Measurements from ENCODE around the gene SMIM7. TPM values are rescaled to one million over a fixed set of nuclear protein-coding genes. Genes with fewer than 3 reads are reported as not detected.

SMIM7 gene
- total RNA-seq, 2 donors from 2014 or later = 40.5 to 96.2 TPM

DNA sequence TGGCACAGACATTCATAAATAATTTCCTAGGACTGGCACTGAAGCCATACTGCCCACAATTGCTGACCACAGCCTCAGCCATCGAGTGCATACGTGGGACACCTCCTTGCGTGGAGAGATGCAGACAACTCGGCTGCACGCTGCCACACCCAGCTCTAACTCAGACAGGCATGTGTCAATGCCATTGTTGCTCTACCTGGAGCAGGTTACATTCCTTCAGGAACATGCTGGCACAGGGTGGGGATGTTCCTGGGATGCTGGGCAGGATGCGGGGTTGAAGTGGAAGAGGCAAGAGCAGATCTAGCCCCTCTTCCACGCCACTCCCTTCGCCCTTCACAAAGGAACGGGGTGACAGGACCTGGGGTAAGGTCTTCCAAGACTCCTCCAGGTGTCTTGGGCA is 63.5 kb downstream of the SMIM7 start:
- WGBS, 2 donors = 91 to 95% methylated on average over 7 to 9 of the region's 9 CpGs

More for the DNA sequence above, 63.5 kb downstream of the SMIM7 start:
- TF ChIP-seq, protein P1, sequence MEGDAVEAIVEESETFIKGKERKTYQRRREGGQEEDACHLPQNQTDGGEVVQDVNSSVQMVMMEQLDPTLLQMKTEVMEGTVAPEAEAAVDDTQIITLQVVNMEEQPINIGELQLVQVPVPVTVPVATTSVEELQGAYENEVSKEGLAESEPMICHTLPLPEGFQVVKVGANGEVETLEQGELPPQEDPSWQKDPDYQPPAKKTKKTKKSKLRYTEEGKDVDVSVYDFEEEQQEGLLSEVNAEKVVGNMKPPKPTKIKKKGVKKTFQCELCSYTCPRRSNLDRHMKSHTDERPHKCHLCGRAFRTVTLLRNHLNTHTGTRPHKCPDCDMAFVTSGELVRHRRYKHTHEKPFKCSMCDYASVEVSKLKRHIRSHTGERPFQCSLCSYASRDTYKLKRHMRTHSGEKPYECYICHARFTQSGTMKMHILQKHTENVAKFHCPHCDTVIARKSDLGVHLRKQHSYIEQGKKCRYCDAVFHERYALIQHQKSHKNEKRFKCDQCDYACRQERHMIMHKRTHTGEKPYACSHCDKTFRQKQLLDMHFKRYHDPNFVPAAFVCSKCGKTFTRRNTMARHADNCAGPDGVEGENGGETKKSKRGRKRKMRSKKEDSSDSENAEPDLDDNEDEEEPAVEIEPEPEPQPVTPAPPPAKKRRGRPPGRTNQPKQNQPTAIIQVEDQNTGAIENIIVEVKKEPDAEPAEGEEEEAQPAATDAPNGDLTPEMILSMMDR (IDR thresholded peaks at IDR 0.05) = no peak
- TF ChIP-seq POLR2A (IDR thresholded peaks at IDR 0.05) = no peak
- no peak for ATAC-seq
- H3K9me3 ChIP-seq = no peaks in the 10 kb centered on the region
- peaks cover 34% of the 10 kb centered on the region for H3K4me1 ChIP-seq
- intact Hi-C loops (cut with DNase I) = no loop called here
- no peak overlapping the region for H3K27ac ChIP-seq
- H3K4me3 ChIP-seq = no peak overlapping the region
- no peak for DNase-seq
- H3K36me3 ChIP-seq (replicated peaks in 1 of 2; ENCODE audit: insufficient read depth in 1 of 2, low read depth in 2 of 2) = no peaks in the 10 kb centered on the region
- no peaks in the 10 kb centered on the region for H3K27me3 ChIP-seq

Other genes with a start within 250 kb of the SMIM7 start
- gene EPS15L1, start 188.2 kb downstream of the SMIM7 start, total RNA-seq = 10 to 100 TPM in 1 of 2 donors, 1 to 10 TPM in 1; 9.1 to 20.8 TPM
- gene CALR3, start 164.0 kb downstream of the SMIM7 start, total RNA-seq = not detected
- 10 to 100 TPM in 1 of 2 donors, 1 to 10 TPM in 1; 4.9 to 14.8 TPM for gene C19orf44, start 163.8 kb downstream of the SMIM7 start, total RNA-seq
- 10 to 100 TPM in 1 of 2 donors, 1 to 10 TPM in 1; 8.6 to 34.9 TPM for gene CHERP, start 117.7 kb downstream of the SMIM7 start, total RNA-seq
- gene SLC35E1, start 87.7 kb downstream of the SMIM7 start, total RNA-seq = 10 to 100 TPM; 27.0 to 66.3 TPM
- gene MED26, start 31.9 kb downstream of the SMIM7 start, total RNA-seq = 1 to 10 TPM; 4.9 to 8.2 TPM
- 1 to 10 TPM; 2.9 to 3.3 TPM for gene TMEM38A, start 995 bp upstream of the SMIM7 start, total RNA-seq
- 1 to 10 TPM; 1.6 TPM for gene NWD1, start 59.7 kb upstream of the SMIM7 start, total RNA-seq
- gene SIN3B, start 169.3 kb upstream of the SMIM7 start, total RNA-seq = 10 to 100 TPM; 21.5 to 71.2 TPM
- 1 to 10 TPM; 1.6 to 2.1 TPM for gene F2RL3, start 228.9 kb upstream of the SMIM7 start, total RNA-seq

All from body of pancreas (tissue), 4 donors.